Measurements from ENCODE around the gene FOXS1. TPM values are rescaled to one million over a fixed set of nuclear protein-coding genes. Genes with fewer than 3 reads are reported as not detected.

The FOXS1 gene
- total RNA-seq: 6.0 TPM
- 10 to 100 TPM in 2 of 8 donors, 1 to 10 TPM in 6; 4.5 to 11.7 (median 7.1) TPM for polyA plus RNA-seq (ENCODE audit: insufficient read depth in 1 of 8, insufficient read length in 8 of 8, low replicate concordance in 1 of 8)
- long read RNA-seq, donor 1, partial matches to known transcripts: 0 of 4 reads
- long read RNA-seq, donor 1, other reads (novel, unspliced or antisense): 0 of 4 reads
- long read RNA-seq, donor 2, partial matches to known transcripts: 0 of 1 reads
- long read RNA-seq, donor 2, other reads (novel, unspliced or antisense): 0 of 1 reads
- long read RNA-seq, donor 3, partial matches to known transcripts: 0 of 2 reads
- long read RNA-seq, donor 3, other reads (novel, unspliced or antisense): 0 of 2 reads
- long read RNA-seq, donor 4, transcript FOXS1-201 (1 exons, 1,319 nt): major isoform, 7 of 7 reads
- long read RNA-seq, donor 4, partial matches to known transcripts: 0 of 7 reads
- long read RNA-seq, donor 4, other reads (novel, unspliced or antisense): 0 of 7 reads
- long read RNA-seq, donor 5, transcript FOXS1-201 (1 exons, 1,319 nt): major isoform, 12 of 12 reads
- long read RNA-seq, donor 5, partial matches to known transcripts: 0 of 12 reads
- long read RNA-seq, donor 5, other reads (novel, unspliced or antisense): 0 of 12 reads
- long read RNA-seq, donor 6, transcript FOXS1-201 (1 exons, 1,319 nt): major isoform, 15 of 15 reads
- long read RNA-seq, donor 6, partial matches to known transcripts: 0 of 15 reads
- long read RNA-seq, donor 6, other reads (novel, unspliced or antisense): 0 of 15 reads
- long read RNA-seq, donor 7, transcript FOXS1-201 (1 exons, 1,319 nt): major isoform, 10 of 10 reads
- long read RNA-seq, donor 7, partial matches to known transcripts: 0 of 10 reads
- long read RNA-seq, donor 7, other reads (novel, unspliced or antisense): 0 of 10 reads
- long read RNA-seq, donor 8, partial matches to known transcripts: 0 of 2 reads
- long read RNA-seq, donor 8, other reads (novel, unspliced or antisense): 0 of 2 reads
- long read RNA-seq, donor 9, partial matches to known transcripts: 0 of 4 reads
- long read RNA-seq, donor 9, other reads (novel, unspliced or antisense): 0 of 4 reads
- long read RNA-seq, donor 10, transcript FOXS1-201 (1 exons, 1,319 nt): major isoform, 13 of 13 reads
- long read RNA-seq, donor 10, partial matches to known transcripts: 0 of 13 reads
- long read RNA-seq, donor 10, other reads (novel, unspliced or antisense): 0 of 13 reads
- long read RNA-seq, donor 11, transcript FOXS1-201 (1 exons, 1,319 nt): major isoform, 6 of 6 reads
- long read RNA-seq, donor 11, partial matches to known transcripts: 0 of 6 reads
- long read RNA-seq, donor 11, other reads (novel, unspliced or antisense): 0 of 6 reads

GRCh38 chr20:31845300-31845863 is at the start of gene FOXS1:
TSS of gene FOXS1 (minus strand) at chr20:31845604. CDS start at chr20:31845542, 62 bp downstream.
- Histone ChIP-seq H3K4me3 (ENCODE audit: low read length) (peak within 1 kb of the TSS; percentile 21), H3K9me3 (replicated peaks; ENCODE audit: control insufficient read depth, low read depth, low read length) (no peaks in the 10 kb centered on the region), H3K4me1 (ENCODE audit: control insufficient read depth, insufficient read depth, low read length) (peaks cover 39% of the 10 kb centered on the region), H3K27ac (ENCODE audit: low read length) (peak within 1 kb of the TSS; percentile 17), H3K27me3 (ENCODE audit: control insufficient read depth, insufficient read depth, low read length) (peaks cover 15% of the 10 kb centered on the region), H3K36me3 (ENCODE audit: control insufficient read depth, insufficient read depth, low read length) (no peaks in the 10 kb centered on the region)
- DNase-seq: peak; percentile 81
- 61% methylated on average over 18 of the region's 21 CpGs for WGBS (ENCODE audit: insufficient coverage)

- 61% methylated on average over 2 of the region's 8 CpGs for WGBS (ENCODE audit: insufficient coverage)
- H3K27me3 ChIP-seq (ENCODE audit: control insufficient read depth, insufficient read depth, low read length): no peaks in the 10 kb centered on the region
- H3K9me3 ChIP-seq (replicated peaks; ENCODE audit: control insufficient read depth, low read depth, low read length): no peaks in the 10 kb centered on the region
- H3K36me3 ChIP-seq (ENCODE audit: control insufficient read depth, insufficient read depth, low read length): no peaks in the 10 kb centered on the region
- no peak for DNase-seq
- H3K4me1 ChIP-seq (ENCODE audit: control insufficient read depth, insufficient read depth, low read length): no peaks in the 10 kb centered on the region
- no peak overlapping the region for H3K27ac ChIP-seq (ENCODE audit: low read length)
- no peak overlapping the region for H3K4me3 ChIP-seq (ENCODE audit: low read length)
Observed at GRCh38 chr20:31890646-31891045, 45.2 kb upstream of the FOXS1 start.

- Histone ChIP-seq H3K4me3 (ENCODE audit: low read length) (no peak overlapping the region), H3K27me3 (ENCODE audit: control insufficient read depth, insufficient read depth, low read length) (peaks cover 5% of the 10 kb centered on the region), H3K9me3 (replicated peaks; ENCODE audit: control insufficient read depth, low read depth, low read length) (no peaks in the 10 kb centered on the region), H3K27ac (ENCODE audit: low read length) (no peak overlapping the region), H3K4me1 (ENCODE audit: control insufficient read depth, insufficient read depth, low read length) (peaks cover 9% of the 10 kb centered on the region), H3K36me3 (ENCODE audit: control insufficient read depth, insufficient read depth, low read length) (no peaks in the 10 kb centered on the region)
- DNase-seq: no peak
Observed at GRCh38 chr20:31883829-31884228, 38.4 kb upstream of the FOXS1 start.

GRCh38 chr20:31881945-31882344 is 36.5 kb upstream of the FOXS1 start:
- 57% methylated on average over 5 of the region's 5 CpGs for WGBS (ENCODE audit: insufficient coverage)
- DNase-seq: no peak
- Histone ChIP-seq H3K36me3 (ENCODE audit: control insufficient read depth, insufficient read depth, low read length) (no peaks in the 10 kb centered on the region), H3K27me3 (ENCODE audit: control insufficient read depth, insufficient read depth, low read length) (peaks cover 5% of the 10 kb centered on the region), H3K27ac (ENCODE audit: low read length) (no peak overlapping the region), H3K4me3 (ENCODE audit: low read length) (no peak overlapping the region), H3K9me3 (replicated peaks; ENCODE audit: control insufficient read depth, low read depth, low read length) (peaks cover 2% of the 10 kb centered on the region), H3K4me1 (ENCODE audit: control insufficient read depth, insufficient read depth, low read length) (peaks cover 9% of the 10 kb centered on the region)

GRCh38 chr20:31879143-31879987 is 34.0 kb upstream of the FOXS1 start:
- H3K4me1 ChIP-seq (ENCODE audit: control insufficient read depth, insufficient read depth, low read length): peaks cover 9% of the 10 kb centered on the region
- H3K9me3 ChIP-seq (replicated peaks; ENCODE audit: control insufficient read depth, low read depth, low read length): peaks cover 2% of the 10 kb centered on the region
- WGBS (ENCODE audit: insufficient coverage): 6% methylated on average over 20 of the region's 45 CpGs
- H3K27me3 ChIP-seq (ENCODE audit: control insufficient read depth, insufficient read depth, low read length): peaks cover 5% of the 10 kb centered on the region
- no peaks in the 10 kb centered on the region for H3K36me3 ChIP-seq (ENCODE audit: control insufficient read depth, insufficient read depth, low read length)
- peak overlapping the region; percentile 65 for H3K27ac ChIP-seq (ENCODE audit: low read length)
- DNase-seq: peak; percentile 94
- peak overlapping the region; percentile 55 for H3K4me3 ChIP-seq (ENCODE audit: low read length)

- Histone ChIP-seq H3K27ac (ENCODE audit: low read length) (no peak overlapping the region), H3K27me3 (ENCODE audit: control insufficient read depth, insufficient read depth, low read length) (peaks cover 5% of the 10 kb centered on the region), H3K9me3 (replicated peaks; ENCODE audit: control insufficient read depth, low read depth, low read length) (peaks cover 2% of the 10 kb centered on the region), H3K36me3 (ENCODE audit: control insufficient read depth, insufficient read depth, low read length) (no peaks in the 10 kb centered on the region), H3K4me1 (ENCODE audit: control insufficient read depth, insufficient read depth, low read length) (peaks cover 9% of the 10 kb centered on the region), H3K4me3 (ENCODE audit: low read length) (no peak overlapping the region)
- no peak for DNase-seq
Observed at GRCh38 chr20:31877684-31878083, 32.3 kb upstream of the FOXS1 start.

GRCh38 chr20:31875671-31876070 is 30.3 kb upstream of the FOXS1 start:
- H3K27me3 ChIP-seq (ENCODE audit: control insufficient read depth, insufficient read depth, low read length): peaks cover 15% of the 10 kb centered on the region
- no peak for DNase-seq
- WGBS (ENCODE audit: insufficient coverage): no CpG with 5 or more reads among the region's 2 CpGs
- H3K9me3 ChIP-seq (replicated peaks; ENCODE audit: control insufficient read depth, low read depth, low read length): peaks cover 2% of the 10 kb centered on the region
- H3K27ac ChIP-seq (ENCODE audit: low read length): no peak overlapping the region
- no peak overlapping the region for H3K4me3 ChIP-seq (ENCODE audit: low read length)
- peaks cover 13% of the 10 kb centered on the region for H3K4me1 ChIP-seq (ENCODE audit: control insufficient read depth, insufficient read depth, low read length)
- H3K36me3 ChIP-seq (ENCODE audit: control insufficient read depth, insufficient read depth, low read length): no peaks in the 10 kb centered on the region

- H3K27me3 ChIP-seq (ENCODE audit: control insufficient read depth, insufficient read depth, low read length): peaks cover 20% of the 10 kb centered on the region
- no peaks in the 10 kb centered on the region for H3K36me3 ChIP-seq (ENCODE audit: control insufficient read depth, insufficient read depth, low read length)
- no peak overlapping the region for H3K27ac ChIP-seq (ENCODE audit: low read length)
- WGBS (ENCODE audit: insufficient coverage): 63% methylated on average over 2 of the region's 6 CpGs
- DNase-seq: no peak
- peaks cover 13% of the 10 kb centered on the region for H3K4me1 ChIP-seq (ENCODE audit: control insufficient read depth, insufficient read depth, low read length)
- H3K4me3 ChIP-seq (ENCODE audit: low read length): no peak overlapping the region
- no peaks in the 10 kb centered on the region for H3K9me3 ChIP-seq (replicated peaks; ENCODE audit: control insufficient read depth, low read depth, low read length)
Observed at GRCh38 chr20:31872406-31872805, 27.0 kb upstream of the FOXS1 start.

GRCh38 chr20:31871618-31871954 is 26.2 kb upstream of the FOXS1 start:
- Histone ChIP-seq H3K4me3 (ENCODE audit: low read length) (no peak overlapping the region), H3K27me3 (ENCODE audit: control insufficient read depth, insufficient read depth, low read length) (peaks cover 20% of the 10 kb centered on the region), H3K4me1 (ENCODE audit: control insufficient read depth, insufficient read depth, low read length) (peaks cover 13% of the 10 kb centered on the region), H3K27ac (ENCODE audit: low read length) (no peak overlapping the region), H3K9me3 (replicated peaks; ENCODE audit: control insufficient read depth, low read depth, low read length) (no peaks in the 10 kb centered on the region), H3K36me3 (ENCODE audit: control insufficient read depth, insufficient read depth, low read length) (no peaks in the 10 kb centered on the region)
- WGBS (ENCODE audit: insufficient coverage): no CpG with 5 or more reads among the region's 1 CpG
- no peak for DNase-seq

Data from muscle of leg (tissue), 16 donors.